H1 (cell line): ENCODE results near the gene NEUROD6. TPM values are rescaled to one million over a fixed set of nuclear protein-coding genes. Genes with fewer than 3 reads are reported as not detected.

Experiments used
- CTCF ChIA-PET: fragments of 300-600 bp; sonication (Branson Sonifier 250); formaldehyde crosslinking; loops from one replicate; lab custom pipeline; 2021; ENCODE audit not compliant: partially characterized antibody; lab: Charles Lee
- POLR2A ChIA-PET: fragments of 300-600 bp; sonication (Branson Sonifier 250); formaldehyde crosslinking; loops from one replicate; lab custom pipeline; 2021; ENCODE audit warnings: inconsistent platforms; ENCODE audit not compliant: partially characterized antibody; lab: Charles Lee
- DNase-seq, 2 experiments: peaks; one replicate each; pipeline versions ENCODE4 v3.0.0 to v3.0.0-alpha.2; 2010 to 2022; ENCODE audit warnings: low spot score in 2 of 2, low read depth in 1 of 2, mixed read lengths in 1 of 2
- FAIRE-seq: peaks from 2 replicates; lab custom pipeline; 2011; peaks lifted over from hg19 to GRCh38; lab: Jason Lieb, UNC
- H2AFZ ChIP-seq: 2 replicates; pipeline ENCODE4 v1.8.1; 2012; ENCODE audit warnings: low read length, inconsistent platforms
- H2AK5ac ChIP-seq: 2 replicates; pipeline ENCODE4 v1.6.1; 2013; ENCODE audit warnings: low read depth, low read length
- H2BK120ac ChIP-seq: replicated peaks from 2 replicates; pipeline ENCODE3; 2013; ENCODE audit warnings: low read depth, low read length, inconsistent platforms
- H2BK12ac ChIP-seq: 2 replicates; pipeline ENCODE4 v1.6.1; 2013; ENCODE audit warnings: low read depth, low read length
- H2BK15ac ChIP-seq: 2 replicates; pipeline ENCODE4 v1.6.1; 2013; ENCODE audit warnings: low read length
- H2BK20ac ChIP-seq: 2 replicates; pipeline ENCODE4 v1.6.1; 2013; ENCODE audit warnings: low read length
- H2BK5ac ChIP-seq: 2 replicates; pipeline ENCODE4 v1.6.1; 2013; ENCODE audit warnings: low read depth, low read length
- H3K14ac ChIP-seq: 2 replicates; pipeline ENCODE4 v1.6.1; 2013; ENCODE audit warnings: inconsistent platforms; ENCODE audit not compliant: insufficient read length
- H3K18ac ChIP-seq: 2 replicates; pipeline ENCODE4 v1.6.1; 2013; ENCODE audit warnings: low read length; ENCODE audit errors: extremely low read depth
- H3K23ac ChIP-seq: 2 replicates; pipeline ENCODE4 v1.6.1; 2013; ENCODE audit warnings: inconsistent platforms; ENCODE audit not compliant: insufficient read length
- H3K23me2 ChIP-seq: 2 replicates; pipeline ENCODE4 v1.6.1; 2013; ENCODE audit warnings: low read depth, low read length
- H3K27ac ChIP-seq: 2 replicates; pipeline ENCODE4 v1.6.1; 2011; ENCODE audit warnings: low read depth, low read length, inconsistent platforms
- H3K27me3 ChIP-seq, 4 experiments: replicated peaks in 1 of 4; 1 replicate in 1 of 4; 2 replicates in 3 of 4; pipeline versions ENCODE4 v1.6.1 to v1.8.1; 2011 to 2013; ENCODE audit warnings: low read length in 3 of 4, mild to moderate bottlenecking in 3 of 4, inconsistent platforms in 2 of 4, mixed read lengths in 2 of 4, moderate library complexity in 1 of 4; ENCODE audit not compliant: control insufficient read depth in 3 of 4, insufficient read depth in 3 of 4; ENCODE audit errors: extremely low read depth in 1 of 4
- H3K36me3 ChIP-seq, 4 experiments: 2 replicates each; pipeline versions ENCODE4 v1.6.1 to v1.8.1; 2011 to 2013; ENCODE audit warnings: mild to moderate bottlenecking in 4 of 4, low read length in 3 of 4, moderate library complexity in 2 of 4, control low read depth in 1 of 4, inconsistent platforms in 1 of 4; ENCODE audit not compliant: insufficient read depth in 4 of 4, control insufficient read depth in 2 of 4
- H3K4ac ChIP-seq: replicated peaks from 2 replicates; pipeline ENCODE3; 2013; ENCODE audit warnings: low read length, low read depth, mixed read lengths, inconsistent platforms; ENCODE audit not compliant: insufficient read length
- H3K4me1 ChIP-seq, 4 experiments: replicated peaks in 1 of 4; 1 replicate in 1 of 4; 2 replicates in 3 of 4; pipeline versions ENCODE4 v1.6.1 to v1.8.1; 2011 to 2013; ENCODE audit warnings: low read length in 3 of 4, inconsistent platforms in 2 of 4, mixed read lengths in 1 of 4; ENCODE audit not compliant: insufficient read depth in 4 of 4, control insufficient read depth in 3 of 4
- H3K4me2 ChIP-seq, 2 experiments: 2 replicates each; pipeline versions ENCODE4 v1.6.1 to v1.8.1; 2011 to 2013; ENCODE audit warnings: low read depth in 2 of 2, low read length in 2 of 2, control low read depth in 1 of 2, inconsistent platforms in 1 of 2, mild to moderate bottlenecking in 1 of 2; ENCODE audit not compliant: insufficient read depth in 1 of 2
- H3K4me3 ChIP-seq, 4 experiments: fragments of 200-600, 300-600 bp in 1 of 4; sonication (generic), shearing (Covaris generic), sonication (Bioruptor Twin) in 1 of 4; 2 replicates each; pipeline versions ENCODE4 v1.5.1 to v1.8.1; 2011 to 2016; ENCODE audit warnings: low read length in 4 of 4, low read depth in 3 of 4, control low read depth in 2 of 4, inconsistent platforms in 2 of 4, mild to moderate bottlenecking in 2 of 4, mixed read lengths in 1 of 4, moderate library complexity in 1 of 4; ENCODE audit not compliant: insufficient read depth in 2 of 4; ENCODE audit errors: extremely low read depth in 1 of 4
- H3K56ac ChIP-seq: replicated peaks from 2 replicates; pipeline ENCODE3; 2013; ENCODE audit warnings: low read depth, mild to moderate bottlenecking, mixed read lengths, low read length, inconsistent platforms; ENCODE audit not compliant: insufficient read length
- H3K79me1 ChIP-seq: 2 replicates; pipeline ENCODE4 v1.6.1; 2013; ENCODE audit warnings: low read depth, low read length, control low read depth
- H3K79me2 ChIP-seq, 2 experiments: 2 replicates each; pipeline versions ENCODE4 v1.6.1 to v1.8.1; 2012 to 2013; ENCODE audit warnings: low read length in 2 of 2, mild to moderate bottlenecking in 2 of 2, inconsistent platforms in 1 of 2; ENCODE audit not compliant: insufficient read depth in 2 of 2, control insufficient read depth in 1 of 2
- H3K9ac ChIP-seq, 4 experiments: replicated peaks in 1 of 4; 1 replicate in 1 of 4; 2 replicates in 3 of 4; pipeline versions ENCODE4 v1.6.1 to v1.8.1; 2011 to 2013; ENCODE audit warnings: low read depth in 3 of 4, low read length in 3 of 4, control low read depth in 2 of 4, mild to moderate bottlenecking in 2 of 4, moderate library complexity in 2 of 4, inconsistent platforms in 1 of 4; ENCODE audit errors: extremely low read depth in 1 of 4
- H3K9me3 ChIP-seq, 2 experiments: 2 replicates each; pipeline versions ENCODE4 v1.6.1 to v1.8.1; 2012 to 2013; ENCODE audit warnings: mild to moderate bottlenecking in 2 of 2, moderate library complexity in 2 of 2, control low read depth in 1 of 2, inconsistent platforms in 1 of 2, low read depth in 1 of 2, low read length in 1 of 2, mixed read lengths in 1 of 2; ENCODE audit not compliant: insufficient read depth in 2 of 2
- H4K20me1 ChIP-seq, 2 experiments: replicated peaks in 1 of 2; 2 replicates each; pipeline versions ENCODE3 to v1.8.1; 2011 to 2013; ENCODE audit warnings: inconsistent platforms in 2 of 2, low read length in 2 of 2, mild to moderate bottlenecking in 1 of 2; ENCODE audit not compliant: insufficient read depth in 2 of 2, control insufficient read depth in 1 of 2
- H4K5ac ChIP-seq: 2 replicates; pipeline ENCODE4 v1.6.1; 2013; ENCODE audit warnings: low read length, low read depth, mixed read lengths, inconsistent platforms; ENCODE audit not compliant: insufficient read length
- H4K8ac ChIP-seq: 2 replicates; pipeline ENCODE4 v1.8.0; 2013; ENCODE audit warnings: mild to moderate bottlenecking, moderate library complexity, low read length, inconsistent platforms; ENCODE audit not compliant: insufficient read depth; ENCODE audit errors: extremely low read depth
- H4K91ac ChIP-seq: replicated peaks from 2 replicates; pipeline ENCODE3; 2013; ENCODE audit warnings: low read length, mixed read lengths, inconsistent platforms; ENCODE audit not compliant: insufficient read length
- CTCF ChIP-seq, 3 experiments: IDR thresholded peaks; 1 replicate in 2 of 3; 2 replicates in 1 of 3; pipeline versions ENCODE4 v1.5.1 to v1.6.1; 2011; ENCODE audit warnings: low read length in 3 of 3, mild to moderate bottlenecking in 3 of 3, inconsistent platforms in 2 of 3, low read depth in 1 of 3, moderate library complexity in 1 of 3; ENCODE audit not compliant: insufficient read depth in 1 of 3; ENCODE audit errors: control extremely low read depth in 1 of 3
- EP300 ChIP-seq, 2 experiments: IDR thresholded peaks; 1 replicate in 1 of 2; 2 replicates in 1 of 2; pipeline ENCODE4 v1.6.1; 2011 to 2012; ENCODE audit warnings: low read depth in 2 of 2, low read length in 2 of 2, mild to moderate bottlenecking in 2 of 2, borderline replicate concordance in 1 of 2, inconsistent platforms in 1 of 2, moderate library complexity in 1 of 2
- HDAC2 ChIP-seq, 2 experiments: fragments of 300-600 bp in 1 of 2; sonication (generic) in 1 of 2; IDR thresholded peaks; 2 replicates each; pipeline ENCODE4 v1.6.1; 2011 to 2012; ENCODE audit warnings: low read depth in 2 of 2, low read length in 2 of 2, mild to moderate bottlenecking in 2 of 2, moderate library complexity in 2 of 2, borderline replicate concordance in 1 of 2, inconsistent platforms in 1 of 2
- JUN ChIP-seq: IDR thresholded peaks from 2 replicates; pipeline ENCODE4 v1.6.1; 2011; ENCODE audit warnings: low read depth, mild to moderate bottlenecking, improper control_type of control experiment, low read length
- JUND ChIP-seq: IDR thresholded peaks from 2 replicates; pipeline ENCODE4 v1.6.1; 2011; ENCODE audit warnings: mild to moderate bottlenecking, improper control_type of control experiment, low read length
- POLR2A ChIP-seq, 2 experiments: IDR thresholded peaks; 1 replicate in 1 of 2; 2 replicates in 1 of 2; pipeline ENCODE4 v1.6.1; 2011; ENCODE audit warnings: low read depth in 2 of 2, low read length in 2 of 2, mild to moderate bottlenecking in 2 of 2; ENCODE audit errors: control extremely low read depth in 1 of 2
- SIN3A ChIP-seq, 2 experiments: IDR thresholded peaks in 1 of 2; conservative IDR thresholded peaks in 1 of 2; 2 replicates each; pipeline ENCODE4 v1.6.1; 2011 to 2012; ENCODE audit warnings: low read length in 2 of 2, improper control_type of control experiment in 1 of 2, low read depth in 1 of 2, mild to moderate bottlenecking in 1 of 2
- SP1 ChIP-seq: IDR thresholded peaks from 2 replicates; pipeline ENCODE4 v1.6.1; 2011; ENCODE audit warnings: low read depth, low read length
- SP4 ChIP-seq: IDR thresholded peaks from 2 replicates; pipeline ENCODE4 v1.6.1; 2012; ENCODE audit warnings: low read length, inconsistent platforms
- WGBS, 2 experiments: shearing (Covaris generic) in 1 of 2; methylation state at CpG; one replicate each; pipeline versions ENCODE4 v1.1.6 to v1.1.7; 2013 to 2015; ENCODE audit warnings: low lambda C conversion rate in 2 of 2, mixed read lengths in 2 of 2, inconsistent platforms in 1 of 2, low coverage in 1 of 2, missing lambda C conversion rate in 1 of 2; ENCODE audit not compliant: insufficient replicate concordance in 2 of 2, insufficient coverage in 1 of 2, insufficient read length in 1 of 2; ENCODE audit errors: extremely low coverage in 1 of 2, missing lambda C conversion rate in 1 of 2; 5-methylcytosine and 5-hydroxymethylcytosine counted together
- polyA plus RNA-seq, 7 experiments: library from polyadenylated mRNA; depleted of rRNA in 3 of 7; stranded (reverse) in 5 of 7; unstranded in 2 of 7; fragments of >200 nt in 5 of 7; fragments of 200-250 nt in 2 of 7; gene quantifications; 1 replicate in 5 of 7; 2 replicates in 1 of 7; 4 replicates in 1 of 7; pipeline versions ENCODE4 v1.2.1 to v1.2.3, GENCODE V29; 2011 to 2013; ENCODE audit warnings: missing spikeins in 2 of 7, mixed read lengths in 2 of 7
- total RNA-seq: library from RNA; stranded (reverse); fragmentation: NEBNext Ultra II Directional; extraction: Animal tissue kit (Norgen Biotek cat#: 25700); gene quantifications from 2 replicates; pipeline ENCODE4 v1.2.1, GENCODE V29; 2021

Gene NEUROD6
- total and polyA plus RNA-seq, 2 of the 8 experiments (the other 6 are each of a cell fraction or from before 2014, with no cell fraction given) = not detected

GRCh38 chr7:31343516-31344305 is 3.2 kb upstream of the NEUROD6 start:
- H3K9me3 ChIP-seq = no peaks in the 10 kb centered on the region
- DNase-seq (no peak), FAIRE-seq (no peak)
- H2BK20ac ChIP-seq = no peak overlapping the region
- no peak overlapping the region for H4K91ac ChIP-seq
- H2AK5ac ChIP-seq = no peak overlapping the region
- no peak overlapping the region for H3K18ac ChIP-seq
- ChIA-PET CTCF (interaction anchor here (0.7 kb wide), 2 partner anchors 9 to 60 kb away, joined by 3 read pairs; no protein-coding TSS in a partner anchor), POLR2A (no interaction called here)
- H2AFZ ChIP-seq = no peak overlapping the region
- H3K79me2 ChIP-seq = no peaks in the 10 kb centered on the region
- no peak overlapping the region for H2BK12ac ChIP-seq
- no peak overlapping the region for H2BK5ac ChIP-seq
- no peak overlapping the region for H2BK15ac ChIP-seq
- H3K56ac ChIP-seq = no peak overlapping the region
- no peak overlapping the region for H4K5ac ChIP-seq
- no peak overlapping the region for H3K4me2 ChIP-seq
- no peak overlapping the region for H2BK120ac ChIP-seq
- no peak overlapping the region for H3K27ac ChIP-seq
- no peaks in the 10 kb centered on the region for H3K27me3 ChIP-seq
- no peak overlapping the region for H3K4ac ChIP-seq
- H3K36me3 ChIP-seq = no peaks in the 10 kb centered on the region
- H3K23me2 ChIP-seq = no peaks in the 10 kb centered on the region
- H3K9ac ChIP-seq = no peak overlapping the region
- no peak overlapping the region for H3K4me3 ChIP-seq
- no peak overlapping the region for H3K14ac ChIP-seq
- no peaks in the 10 kb centered on the region for H3K4me1 ChIP-seq
- H3K23ac ChIP-seq = no peak overlapping the region
- no peaks in the 10 kb centered on the region for H4K20me1 ChIP-seq
- H4K8ac ChIP-seq = no peak overlapping the region
- WGBS, 2 experiments = 88% methylated on average over 3 of the region's 3 CpGs; no CpG with 5 or more reads in 1 of the 2 experiments
- no peaks in the 10 kb centered on the region for H3K79me1 ChIP-seq
- TF ChIP-seq SP1 = no peak
- no peak for TF ChIP-seq CTCF (IDR thresholded peaks at IDR 0.05; ENCODE audit: control extremely low read depth in 1 of 3, insufficient read depth in 1 of 3, low read depth in 1 of 3, low read length in 3 of 3)
- no peak for TF ChIP-seq HDAC2 (IDR thresholded peaks at IDR 0.05; ENCODE audit: borderline replicate concordance in 1 of 2, low read depth in 2 of 2, low read length in 2 of 2)
- no peak for TF ChIP-seq SP4
- TF ChIP-seq JUN = no peak
- no peak for TF ChIP-seq EP300 (IDR thresholded peaks at IDR 0.05; ENCODE audit: borderline replicate concordance in 1 of 2, low read depth in 2 of 2, low read length in 2 of 2)
- TF ChIP-seq JUND = no peak
- no peak for TF ChIP-seq POLR2A (IDR thresholded peaks at IDR 0.05; ENCODE audit: control extremely low read depth in 1 of 2, low read depth in 2 of 2, low read length in 2 of 2)
- no peak for TF ChIP-seq SIN3A (conservative IDR thresholded peaks at IDR 0.05 in 1 of 2, IDR thresholded peaks at IDR 0.05 in 1 of 2; ENCODE audit: low read depth in 1 of 2, low read length in 2 of 2)
